ENCODE results near the gene COPS6.

GRCh38 chr7:100059251-100059739, 29.5 kb upstream of the COPS6 start:
- TF ChIP-seq, protein P1, sequence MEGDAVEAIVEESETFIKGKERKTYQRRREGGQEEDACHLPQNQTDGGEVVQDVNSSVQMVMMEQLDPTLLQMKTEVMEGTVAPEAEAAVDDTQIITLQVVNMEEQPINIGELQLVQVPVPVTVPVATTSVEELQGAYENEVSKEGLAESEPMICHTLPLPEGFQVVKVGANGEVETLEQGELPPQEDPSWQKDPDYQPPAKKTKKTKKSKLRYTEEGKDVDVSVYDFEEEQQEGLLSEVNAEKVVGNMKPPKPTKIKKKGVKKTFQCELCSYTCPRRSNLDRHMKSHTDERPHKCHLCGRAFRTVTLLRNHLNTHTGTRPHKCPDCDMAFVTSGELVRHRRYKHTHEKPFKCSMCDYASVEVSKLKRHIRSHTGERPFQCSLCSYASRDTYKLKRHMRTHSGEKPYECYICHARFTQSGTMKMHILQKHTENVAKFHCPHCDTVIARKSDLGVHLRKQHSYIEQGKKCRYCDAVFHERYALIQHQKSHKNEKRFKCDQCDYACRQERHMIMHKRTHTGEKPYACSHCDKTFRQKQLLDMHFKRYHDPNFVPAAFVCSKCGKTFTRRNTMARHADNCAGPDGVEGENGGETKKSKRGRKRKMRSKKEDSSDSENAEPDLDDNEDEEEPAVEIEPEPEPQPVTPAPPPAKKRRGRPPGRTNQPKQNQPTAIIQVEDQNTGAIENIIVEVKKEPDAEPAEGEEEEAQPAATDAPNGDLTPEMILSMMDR (IDR thresholded peaks at IDR 0.05) = no peak
- TF ChIP-seq, protein P2, sequence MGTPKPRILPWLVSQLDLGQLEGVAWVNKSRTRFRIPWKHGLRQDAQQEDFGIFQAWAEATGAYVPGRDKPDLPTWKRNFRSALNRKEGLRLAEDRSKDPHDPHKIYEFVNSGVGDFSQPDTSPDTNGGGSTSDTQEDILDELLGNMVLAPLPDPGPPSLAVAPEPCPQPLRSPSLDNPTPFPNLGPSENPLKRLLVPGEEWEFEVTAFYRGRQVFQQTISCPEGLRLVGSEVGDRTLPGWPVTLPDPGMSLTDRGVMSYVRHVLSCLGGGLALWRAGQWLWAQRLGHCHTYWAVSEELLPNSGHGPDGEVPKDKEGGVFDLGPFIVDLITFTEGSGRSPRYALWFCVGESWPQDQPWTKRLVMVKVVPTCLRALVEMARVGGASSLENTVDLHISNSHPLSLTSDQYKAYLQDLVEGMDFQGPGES (IDR thresholded peaks at IDR 0.05; ENCODE audit: low read depth, low read length) = no peak
- no peak for TF ChIP-seq RCOR1 (IDR thresholded peaks at IDR 0.05; ENCODE audit: low read length)
- no peak for TF ChIP-seq RAD21 (IDR thresholded peaks at IDR 0.05; ENCODE audit: low read length)
- TF ChIP-seq, protein P3, sequence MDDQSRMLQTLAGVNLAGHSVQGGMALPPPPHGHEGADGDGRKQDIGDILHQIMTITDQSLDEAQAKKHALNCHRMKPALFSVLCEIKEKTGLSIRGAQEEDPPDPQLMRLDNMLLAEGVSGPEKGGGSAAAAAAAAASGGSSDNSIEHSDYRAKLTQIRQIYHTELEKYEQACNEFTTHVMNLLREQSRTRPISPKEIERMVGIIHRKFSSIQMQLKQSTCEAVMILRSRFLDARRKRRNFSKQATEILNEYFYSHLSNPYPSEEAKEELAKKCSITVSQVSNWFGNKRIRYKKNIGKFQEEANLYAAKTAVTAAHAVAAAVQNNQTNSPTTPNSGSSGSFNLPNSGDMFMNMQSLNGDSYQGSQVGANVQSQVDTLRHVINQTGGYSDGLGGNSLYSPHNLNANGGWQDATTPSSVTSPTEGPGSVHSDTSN (IDR thresholded peaks at IDR 0.05) = no peak
- TF ChIP-seq, protein P4, sequence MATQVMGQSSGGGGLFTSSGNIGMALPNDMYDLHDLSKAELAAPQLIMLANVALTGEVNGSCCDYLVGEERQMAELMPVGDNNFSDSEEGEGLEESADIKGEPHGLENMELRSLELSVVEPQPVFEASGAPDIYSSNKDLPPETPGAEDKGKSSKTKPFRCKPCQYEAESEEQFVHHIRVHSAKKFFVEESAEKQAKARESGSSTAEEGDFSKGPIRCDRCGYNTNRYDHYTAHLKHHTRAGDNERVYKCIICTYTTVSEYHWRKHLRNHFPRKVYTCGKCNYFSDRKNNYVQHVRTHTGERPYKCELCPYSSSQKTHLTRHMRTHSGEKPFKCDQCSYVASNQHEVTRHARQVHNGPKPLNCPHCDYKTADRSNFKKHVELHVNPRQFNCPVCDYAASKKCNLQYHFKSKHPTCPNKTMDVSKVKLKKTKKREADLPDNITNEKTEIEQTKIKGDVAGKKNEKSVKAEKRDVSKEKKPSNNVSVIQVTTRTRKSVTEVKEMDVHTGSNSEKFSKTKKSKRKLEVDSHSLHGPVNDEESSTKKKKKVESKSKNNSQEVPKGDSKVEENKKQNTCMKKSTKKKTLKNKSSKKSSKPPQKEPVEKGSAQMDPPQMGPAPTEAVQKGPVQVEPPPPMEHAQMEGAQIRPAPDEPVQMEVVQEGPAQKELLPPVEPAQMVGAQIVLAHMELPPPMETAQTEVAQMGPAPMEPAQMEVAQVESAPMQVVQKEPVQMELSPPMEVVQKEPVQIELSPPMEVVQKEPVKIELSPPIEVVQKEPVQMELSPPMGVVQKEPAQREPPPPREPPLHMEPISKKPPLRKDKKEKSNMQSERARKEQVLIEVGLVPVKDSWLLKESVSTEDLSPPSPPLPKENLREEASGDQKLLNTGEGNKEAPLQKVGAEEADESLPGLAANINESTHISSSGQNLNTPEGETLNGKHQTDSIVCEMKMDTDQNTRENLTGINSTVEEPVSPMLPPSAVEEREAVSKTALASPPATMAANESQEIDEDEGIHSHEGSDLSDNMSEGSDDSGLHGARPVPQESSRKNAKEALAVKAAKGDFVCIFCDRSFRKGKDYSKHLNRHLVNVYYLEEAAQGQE (IDR thresholded peaks at IDR 0.05; ENCODE audit: low read depth, low read length) = no peak
- TF ChIP-seq YY1 (IDR thresholded peaks at IDR 0.05; ENCODE audit: low read depth) = no peak
- no peak for TF ChIP-seq FOSL2 (IDR thresholded peaks at IDR 0.05; ENCODE audit: borderline replicate concordance, low read depth)

Measured in SK-N-SH (cell line).